Esophagus squamous epithelium (tissue), 5 donors: Measurements from ENCODE around the gene APOL1. TPM values are rescaled to one million over a fixed set of nuclear protein-coding genes. Genes with fewer than 3 reads are reported as not detected.

Source experiments
- DNase-seq: peaks from one replicate; lab custom pipeline; 2025; lab: John Stamatoyannopoulos, UW
- H3K27ac ChIP-seq, 4 donors: fragments of 200-600 bp; sonication (generic); one replicate each; pipeline ENCODE4 v1.5.1; 2016 to 2019; ENCODE audit warnings: mild to moderate bottlenecking in 1 of 4
- H3K27me3 ChIP-seq, 4 donors: fragments of 200-600 bp; sonication (generic); 1 replicate in 3 of 4; 2 replicates in 1 of 4; pipeline versions ENCODE4 v1.5.1 to v1.6.0; 2017 to 2021; ENCODE audit warnings: antibody characterized with exemption in 1 of 4
- H3K36me3 ChIP-seq, 3 donors: fragments of 200-600 bp; sonication (generic); one replicate each; pipeline ENCODE4 v1.5.1; 2016 to 2019
- H3K4me1 ChIP-seq, 3 donors: fragments of 200-600 bp; sonication (generic); one replicate each; pipeline ENCODE4 v1.5.1; 2017 to 2019
- H3K4me3 ChIP-seq, 4 donors: fragments of 200-600 bp; sonication (generic); 1 replicate in 3 of 4; 2 replicates in 1 of 4; pipeline ENCODE4 v1.5.1; 2016 to 2019; ENCODE audit warnings: mild to moderate bottlenecking in 2 of 4, moderate library complexity in 1 of 4
- H3K9me3 ChIP-seq, 3 donors: fragments of 200-600 bp; sonication (generic); one replicate each; pipeline ENCODE4 v1.5.1; 2016 to 2019
- CTCF ChIP-seq, 6 experiments: fragments of 450-650 bp in 4 of 6; fragments of 200-600 bp in 2 of 6; sonication (generic) in 2 of 6; IDR thresholded peaks; one replicate each; pipeline ENCODE4 v1.5.1; 2016 to 2019; ENCODE audit warnings: antibody characterized with exemption in 6 of 6, mild to moderate bottlenecking in 4 of 6, moderate library complexity in 4 of 6
- POLR2A ChIP-seq, 4 donors: fragments of 450-650 bp; IDR thresholded peaks; one replicate each; pipeline ENCODE4 v1.6.1; 2017; ENCODE audit warnings: antibody characterized with exemption in 4 of 4, mild to moderate bottlenecking in 4 of 4, moderate library complexity in 3 of 4
- WGBS, 2 donors: methylation state at CpG; one replicate each; pipeline ENCODE4 v1.1.5; 2018; 5-methylcytosine and 5-hydroxymethylcytosine counted together
- intact Hi-C: fragments of 100-400 bp; cut with DNase I; formaldehyde crosslinking; loops from one replicate; pipeline ENCODE4 v1.15.0; 2022
- total RNA-seq, 4 donors: library from RNA; depleted of rRNA; stranded (reverse); fragments of >200 nt; gene quantifications; one replicate each; pipeline ENCODE4 v1.1.0, GENCODE V29; 2016
- donor health status: DM: yes; HTN: yes; CAD: no.

Gene APOL1
- total RNA-seq, 4 donors from 2014 or later, result 8.4 to 49.3 (median 20.6) TPM

DNA sequence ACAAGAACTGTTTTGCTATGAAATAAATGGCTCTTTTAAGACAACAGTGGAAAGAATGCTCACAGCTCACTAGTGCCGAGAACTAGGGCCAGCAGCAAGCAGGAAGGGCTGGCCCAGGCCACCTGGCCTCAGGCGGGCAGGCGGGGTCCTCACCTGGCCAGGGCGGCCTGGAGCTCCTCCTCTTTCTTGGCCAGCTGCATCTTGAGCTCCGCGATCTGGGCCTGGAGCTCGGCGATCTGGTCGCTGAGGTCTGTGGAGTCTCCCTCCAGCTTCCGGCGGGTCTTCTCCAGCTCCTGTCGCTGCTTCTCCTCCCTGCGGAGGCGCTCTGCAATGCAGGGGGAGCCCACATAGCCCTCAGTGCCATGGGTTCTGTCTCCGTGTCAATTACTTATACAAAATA is 43.8 kb downstream of the APOL1 start:
- peaks cover 93 to 100% (median 99%) of the 10 kb centered on the region in 3 donors for H3K36me3 ChIP-seq
- H3K27me3 ChIP-seq, result no peaks in the 10 kb centered on the region
- intact Hi-C loops, result no loop called here
- no peak for DNase-seq
- H3K4me3 ChIP-seq, result no peak overlapping the region
- 72 to 88% methylated on average over 6 to 7 of the region's 15 CpGs for WGBS, 2 donors
- H3K9me3 ChIP-seq, result no peaks in the 10 kb centered on the region
- peak overlapping the region in 2 of 4 donors; percentile 10 to 36 for H3K27ac ChIP-seq
- no peak for TF ChIP-seq CTCF (IDR thresholded peaks at IDR 0.05)
- H3K4me1 ChIP-seq, result peaks cover 0 to 5% (median 0%) of the 10 kb centered on the region in 3 donors

DNA sequence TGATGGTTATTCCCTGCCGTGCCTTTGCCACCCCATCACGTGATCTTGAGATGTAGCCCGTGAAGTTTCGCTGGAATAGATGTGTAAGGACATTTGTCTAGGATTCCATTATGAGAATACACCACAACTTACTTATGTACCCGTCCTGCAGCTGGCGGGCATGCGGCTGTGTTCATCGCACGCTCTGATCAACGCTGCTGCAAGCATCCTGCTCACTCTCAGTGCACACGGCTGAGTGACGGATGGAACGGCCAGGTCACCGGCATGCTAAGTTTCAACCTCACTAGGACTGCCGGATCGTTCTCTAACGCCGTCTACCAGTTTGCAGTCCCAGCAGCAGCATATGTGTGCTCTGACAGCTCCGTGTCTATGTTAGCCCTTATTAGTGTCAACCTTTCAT is 44.6 kb downstream of the APOL1 start:
- intact Hi-C loops, result no loop called here
- TF ChIP-seq POLR2A (IDR thresholded peaks at IDR 0.05), result no peak
- no peak for TF ChIP-seq CTCF (IDR thresholded peaks at IDR 0.05)
- peaks cover 93 to 100% (median 99%) of the 10 kb centered on the region in 3 donors for H3K36me3 ChIP-seq
- H3K4me1 ChIP-seq, result peaks cover 0 to 6% (median 0%) of the 10 kb centered on the region in 3 donors
- DNase-seq, result no peak
- 83 to 87% methylated on average over 11 to 19 of the region's 19 CpGs for WGBS, 2 donors
- peak overlapping the region in 2 of 4 donors; percentile 40 to 49 for H3K27ac ChIP-seq
- no peaks in the 10 kb centered on the region for H3K9me3 ChIP-seq
- no peaks in the 10 kb centered on the region for H3K27me3 ChIP-seq
- no peak overlapping the region for H3K4me3 ChIP-seq

DNA sequence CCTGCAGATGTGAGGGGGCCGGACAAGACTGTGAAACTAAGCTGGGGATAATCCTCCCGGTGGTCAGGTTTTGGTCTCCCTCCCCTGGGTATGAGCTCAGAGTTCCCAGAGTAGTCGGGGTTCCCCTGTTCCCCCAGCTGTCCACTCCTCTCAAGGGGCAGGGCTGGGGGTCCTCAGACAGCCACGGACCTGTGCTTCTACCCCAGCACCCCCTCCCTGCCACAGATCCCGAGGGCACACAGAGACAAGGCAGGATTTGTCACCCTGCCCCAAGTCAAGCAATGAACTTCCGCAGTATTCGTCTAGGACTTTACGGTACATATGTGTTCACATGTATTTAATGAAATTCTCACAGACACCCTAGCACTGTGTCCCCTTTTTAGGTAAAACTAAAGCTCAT is 45.2 kb downstream of the APOL1 start:
- no peak for DNase-seq
- intact Hi-C loops, result no loop called here
- H3K36me3 ChIP-seq, result peaks cover 93 to 100% (median 99%) of the 10 kb centered on the region in 3 donors
- WGBS, 2 donors, result 69 to 90% methylated on average over 5 to 6 of the region's 8 CpGs
- peak overlapping the region in 3 of 4 donors; percentile 40 to 49 (median 44) for H3K27ac ChIP-seq
- H3K4me1 ChIP-seq, result peaks cover 0 to 6% (median 0%) of the 10 kb centered on the region in 3 donors
- no peak for TF ChIP-seq POLR2A (IDR thresholded peaks at IDR 0.05)
- TF ChIP-seq CTCF (IDR thresholded peaks at IDR 0.05), result no peak
- H3K4me3 ChIP-seq, result no peak overlapping the region
- H3K9me3 ChIP-seq, result no peaks in the 10 kb centered on the region
- H3K27me3 ChIP-seq, result no peaks in the 10 kb centered on the region

- Histone ChIP-seq H3K9me3 (no peaks in the 10 kb centered on the region), H3K4me3 (no peak overlapping the region), H3K4me1 (peaks cover 0 to 6% (median 0%) of the 10 kb centered on the region in 3 donors), H3K27me3 (no peaks in the 10 kb centered on the region), H3K27ac (peak overlapping the region in 3 of 4 donors; percentile 40 to 44 (median 43)), H3K36me3 (peaks cover 92 to 100% (median 99%) of the 10 kb centered on the region in 3 donors)
- no peak for DNase-seq
- intact Hi-C loops, result no loop called here
- TF ChIP-seq CTCF (IDR thresholded peaks at IDR 0.05) (no peak), POLR2A (IDR thresholded peaks at IDR 0.05) (no peak)
- WGBS, 2 donors, result 89 to 90% methylated on average over 1 to 2 of the region's 13 CpGs
Observed at GRCh38 chr22:36298601-36299000, 45.7 kb downstream of the APOL1 start.

DNA sequence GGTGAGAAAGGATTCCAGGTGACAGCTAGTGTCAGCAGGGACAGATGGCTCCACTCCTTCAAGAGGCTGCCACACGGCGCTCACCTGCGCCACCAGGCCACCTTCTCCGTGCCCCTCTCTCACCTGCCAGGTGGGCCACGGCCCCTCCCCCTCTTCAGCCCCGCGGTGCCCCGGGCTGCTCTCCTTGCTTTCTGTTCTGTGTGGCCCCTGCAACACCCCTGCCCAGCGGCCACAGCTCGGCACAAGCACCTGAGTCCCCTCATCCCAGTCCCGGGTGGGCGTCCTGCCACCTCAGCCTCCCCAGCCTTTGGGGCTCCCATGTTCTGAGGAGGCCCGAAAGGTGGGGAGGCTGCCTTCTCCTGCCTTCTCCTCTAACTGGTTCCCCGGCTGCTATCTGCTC is 46.4 kb downstream of the APOL1 start:
- DNase-seq, result no peak
- Histone ChIP-seq H3K9me3 (no peaks in the 10 kb centered on the region), H3K27ac (peak overlapping the region in 3 of 4 donors; percentile 28 to 48 (median 40)), H3K4me3 (no peak overlapping the region), H3K27me3 (no peaks in the 10 kb centered on the region), H3K4me1 (peaks cover 0 to 6% (median 0%) of the 10 kb centered on the region in 3 donors), H3K36me3 (peaks cover 90 to 100% (median 99%) of the 10 kb centered on the region in 3 donors)
- 82 to 83% methylated on average over 8 to 12 of the region's 14 CpGs for WGBS, 2 donors
- TF ChIP-seq POLR2A (IDR thresholded peaks at IDR 0.05) (no peak), CTCF (IDR thresholded peaks at IDR 0.05) (no peak)
- intact Hi-C loops, result no loop called here
